DND-41 (cell line): ENCODE data around the gene DGKI.

Source experiments
- ATAC-seq: fragments of 200-7000 bp; cut with Tn5 transposase; 3 replicates; pipeline ENCODE4 v1.9.1; 2021; ENCODE audit warnings: low read depth; ENCODE audit not compliant: insufficient read depth
- DNase-seq: peaks from one replicate; pipeline ENCODE4 v3.0.0-alpha.2; 2020
- H2AFZ ChIP-seq: 2 replicates; pipeline ENCODE4 v1.6.0; 2012; ENCODE audit warnings: low read depth, low read length
- H3K27ac ChIP-seq: 2 replicates; pipeline ENCODE4 v1.5.1; 2012; ENCODE audit warnings: low read length, inconsistent platforms
- H3K27me3 ChIP-seq: fragments of 200-600 bp; sonication (generic); 2 replicates; pipeline ENCODE4 v1.6.0; 2012; ENCODE audit warnings: low read length, mild to moderate bottlenecking, inconsistent platforms; ENCODE audit not compliant: insufficient read depth, poor library complexity
- H3K36me3 ChIP-seq: 2 replicates; pipeline ENCODE4 v1.5.1; 2012; ENCODE audit warnings: low read length, inconsistent platforms; ENCODE audit not compliant: insufficient read depth
- H3K4me1 ChIP-seq: 2 replicates; pipeline ENCODE4 v1.5.1; 2012; ENCODE audit warnings: mild to moderate bottlenecking, low read length; ENCODE audit not compliant: insufficient read depth
- H3K4me2 ChIP-seq: 2 replicates; pipeline ENCODE4 v1.6.0; 2012; ENCODE audit warnings: mild to moderate bottlenecking, moderate library complexity, low read length, inconsistent platforms; ENCODE audit not compliant: insufficient read depth
- H3K4me3 ChIP-seq, 2 experiments: fragments of 200-600 bp in 1 of 2; shearing (Covaris generic) in 1 of 2; 2 replicates each; pipeline ENCODE4 v1.5.1; 2012 to 2016; ENCODE audit warnings: inconsistent platforms in 2 of 2, low read length in 2 of 2, mild to moderate bottlenecking in 2 of 2, low read depth in 1 of 2, moderate library complexity in 1 of 2
- H3K79me2 ChIP-seq: 2 replicates; pipeline ENCODE4 v1.6.0; 2012; ENCODE audit warnings: low read length, inconsistent platforms; ENCODE audit not compliant: insufficient read depth
- H3K9ac ChIP-seq: 2 replicates; pipeline ENCODE4 v1.6.0; 2012; ENCODE audit warnings: low read depth, mild to moderate bottlenecking, inconsistent platforms, low read length, moderate library complexity
- H3K9me3 ChIP-seq: 2 replicates; pipeline ENCODE4 v1.5.1; 2012; ENCODE audit warnings: low read length, moderate library complexity, mild to moderate bottlenecking, inconsistent platforms; ENCODE audit not compliant: insufficient read depth, severe bottlenecking
- H4K20me1 ChIP-seq: 2 replicates; pipeline ENCODE4 v1.6.0; 2012; ENCODE audit warnings: low read length; ENCODE audit not compliant: insufficient read depth
- CTCF ChIP-seq: IDR thresholded peaks from 2 replicates; pipeline ENCODE4 v1.5.1; 2012; ENCODE audit warnings: borderline replicate concordance, low read length, moderate library complexity, mild to moderate bottlenecking; ENCODE audit not compliant: poor library complexity, severe bottlenecking; ENCODE audit errors: extremely low read depth
- EZH2 ChIP-seq: IDR thresholded peaks from 3 replicates; pipeline ENCODE4 v1.6.1; 2012; ENCODE audit warnings: borderline replicate concordance, low read depth, mild to moderate bottlenecking, moderate library complexity, low read length, inconsistent platforms; ENCODE audit not compliant: severe bottlenecking

Gene DGKI

GRCh38 chr7:137865764-137866163 lies 19.0 kb upstream of the DGKI start:
- Histone ChIP-seq H3K4me1 (no peaks in the 10 kb centered on the region), H4K20me1 (no peaks in the 10 kb centered on the region), H3K36me3 (no peaks in the 10 kb centered on the region), H3K4me2 (no peak overlapping the region), H3K9me3 (peaks cover 12% of the 10 kb centered on the region), H2AFZ (no peak overlapping the region), H3K9ac (no peak overlapping the region), H3K27me3 (no peaks in the 10 kb centered on the region), H3K79me2 (no peaks in the 10 kb centered on the region), H3K4me3 (no peak overlapping the region), H3K27ac (no peak overlapping the region)
- TF ChIP-seq EZH2: no peak
- TF ChIP-seq CTCF: no peak
- DNase-seq (no peak), ATAC-seq (no peak)

DNA sequence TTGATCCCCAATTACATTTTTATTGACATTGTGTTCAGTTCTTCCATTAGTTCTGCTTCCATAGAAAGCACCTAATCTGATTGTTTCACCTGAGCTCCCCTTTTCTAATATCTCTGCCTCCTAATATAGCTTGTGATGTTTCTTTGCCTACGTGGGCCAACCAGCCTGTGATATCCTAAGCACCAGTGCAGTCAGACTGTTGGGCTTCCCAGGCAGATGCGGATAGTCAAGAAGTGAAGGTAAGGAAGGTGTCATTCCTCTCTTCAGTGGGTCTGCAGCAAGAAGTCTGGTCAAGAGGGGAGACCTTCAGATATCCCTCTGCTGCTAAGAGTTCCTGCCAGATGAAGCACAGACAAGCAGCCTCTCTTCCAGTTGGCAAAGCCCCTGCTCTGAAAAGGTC lies 16.2 kb upstream of the DGKI start:
- no peak overlapping the region for H3K4me2 ChIP-seq
- no peaks in the 10 kb centered on the region for H3K27me3 ChIP-seq
- no peaks in the 10 kb centered on the region for H3K36me3 ChIP-seq
- H3K79me2 ChIP-seq: no peaks in the 10 kb centered on the region
- no peak for DNase-seq
- H4K20me1 ChIP-seq: no peaks in the 10 kb centered on the region
- H3K9me3 ChIP-seq: peaks cover 12% of the 10 kb centered on the region
- H3K27ac ChIP-seq: no peak overlapping the region
- no peak overlapping the region for H3K4me3 ChIP-seq
- H3K9ac ChIP-seq: no peak overlapping the region
- H2AFZ ChIP-seq: no peak overlapping the region
- no peak for ATAC-seq
- TF ChIP-seq CTCF: no peak
- no peak for TF ChIP-seq EZH2
- H3K4me1 ChIP-seq: no peaks in the 10 kb centered on the region

- Histone ChIP-seq H3K9me3 (peaks cover 12% of the 10 kb centered on the region), H3K4me1 (no peaks in the 10 kb centered on the region), H4K20me1 (no peaks in the 10 kb centered on the region), H3K27me3 (no peaks in the 10 kb centered on the region), H3K27ac (no peak overlapping the region), H3K4me3 (no peak overlapping the region), H3K79me2 (no peaks in the 10 kb centered on the region), H3K36me3 (no peaks in the 10 kb centered on the region), H3K4me2 (no peak overlapping the region), H2AFZ (no peak overlapping the region), H3K9ac (no peak overlapping the region)
- ATAC-seq (no peak), DNase-seq (no peak)
- no peak for TF ChIP-seq CTCF
- TF ChIP-seq EZH2: no peak
Measured at GRCh38 chr7:137862358-137862757, 15.6 kb upstream of the DGKI start.

- Histone ChIP-seq H4K20me1 (no peaks in the 10 kb centered on the region), H3K4me2 (no peak overlapping the region), H2AFZ (no peak overlapping the region), H3K4me3 (no peak overlapping the region), H3K27me3 (no peaks in the 10 kb centered on the region), H3K9me3 (peaks cover under 1% of the 10 kb centered on the region), H3K79me2 (no peaks in the 10 kb centered on the region), H3K4me1 (no peaks in the 10 kb centered on the region), H3K36me3 (no peaks in the 10 kb centered on the region), H3K27ac (no peak overlapping the region), H3K9ac (no peak overlapping the region)
- DNase-seq (no peak), ATAC-seq (no peak)
- no peak for TF ChIP-seq CTCF
- no peak for TF ChIP-seq EZH2
Measured at GRCh38 chr7:137860542-137860941, 13.8 kb upstream of the DGKI start.
